GM11168 (cell line): Measurements from ENCODE around the gene CFD.
"Not testable (repeated sequence)": the region's sequence is repeated elsewhere in the genome, so short reads cannot be mapped to it uniquely, and the experiment has no call there.

Experiments used
- in situ Hi-C: fragments of 300-500 bp; cut with MboI; formaldehyde crosslinking; loops from one replicate; pipeline ENCODE4 v1.12.0; 2022; ENCODE audit warnings: low sequenced_read_pairs; ENCODE audit not compliant: unreplicated experiment

The CFD gene

GRCh38 chr19:824885-825284 lies 34.6 kb upstream of the CFD start:
- in situ Hi-C loops: no loop called here

DNA sequence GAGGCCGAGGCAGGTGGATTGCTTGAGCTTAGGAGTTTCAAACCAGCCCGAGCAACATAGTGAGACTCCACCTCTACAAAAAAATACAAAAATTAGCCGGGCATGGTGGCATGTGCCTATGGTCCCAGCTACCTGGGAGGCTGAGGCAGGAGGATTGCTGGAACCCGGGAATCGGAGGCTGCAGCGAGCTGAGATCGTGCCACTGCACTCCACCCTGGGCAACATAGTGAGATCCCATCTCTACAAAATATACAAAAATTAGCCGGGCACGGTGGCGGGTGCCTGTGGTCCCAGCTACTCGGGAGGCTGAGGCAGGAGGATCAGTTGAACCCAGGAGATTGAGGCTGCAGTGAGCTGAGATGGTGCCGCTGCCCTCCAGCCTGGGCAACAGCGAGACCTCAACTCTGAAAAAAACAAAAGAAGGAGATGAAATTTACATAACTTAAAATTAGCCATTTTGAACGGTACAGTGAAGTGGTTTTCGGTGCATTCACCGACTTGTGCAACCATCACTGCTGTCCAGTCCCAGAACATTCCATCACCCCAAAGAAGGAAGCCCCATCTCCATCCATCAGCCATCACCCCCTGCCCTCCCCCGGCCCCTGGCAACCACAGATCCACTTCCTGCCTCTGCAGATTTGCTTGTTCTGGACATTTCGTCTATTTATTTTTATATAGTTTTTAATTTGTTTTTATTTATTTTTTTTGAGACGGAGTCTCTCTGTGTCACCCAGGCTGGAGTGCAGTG lies 33.4 kb upstream of the CFD start:
- in situ Hi-C loops: no loop called here

GRCh38 chr19:827314-827709 lies 32.2 kb upstream of the CFD start:
- in situ Hi-C loops: no loop called here

GRCh38 chr19:827710-828321 lies 31.6 kb upstream of the CFD start, which contains the start of gene AZU1:
Gene AZU1 (plus strand): TSS chr19:827837. CDS start chr19:827847, 10 bp downstream.
- in situ Hi-C loops: no loop called here

DNA sequence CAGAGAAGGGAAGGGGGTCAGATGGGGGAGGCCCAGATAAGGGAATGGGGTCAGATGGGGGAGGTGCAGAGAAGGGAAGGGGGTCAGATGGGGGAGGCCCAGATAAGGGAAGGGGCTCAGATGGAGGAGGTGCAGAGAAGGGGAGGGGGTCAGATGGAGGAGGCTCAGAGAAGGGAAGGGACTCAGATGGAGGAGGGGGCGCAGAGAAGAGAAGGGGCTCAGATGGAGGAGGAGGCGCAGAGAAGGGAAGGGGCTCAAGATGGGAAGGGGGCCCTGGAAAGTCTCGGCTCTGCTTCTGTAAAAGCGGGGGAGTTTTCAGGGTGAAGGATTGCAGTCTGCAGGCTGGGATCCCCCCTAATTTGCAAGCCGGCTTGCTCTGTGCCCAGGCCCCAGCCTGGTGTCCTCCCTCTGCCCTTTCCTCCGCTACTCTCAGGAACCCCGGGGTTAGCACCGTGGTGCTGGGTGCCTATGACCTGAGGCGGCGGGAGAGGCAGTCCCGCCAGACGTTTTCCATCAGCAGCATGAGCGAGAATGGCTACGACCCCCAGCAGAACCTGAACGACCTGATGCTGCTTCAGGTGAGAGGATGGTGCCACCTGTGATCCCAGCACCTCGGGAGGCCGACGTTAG lies 30.2 kb upstream of the CFD start:
- in situ Hi-C loops: no loop called here

- in situ Hi-C loops: no loop called here
Observed at GRCh38 chr19:831407-832369, 27.8 kb upstream of the CFD start.

GRCh38 chr19:834216-834615 lies 25.2 kb upstream of the CFD start:
- in situ Hi-C loops: no loop called here

GRCh38 chr19:835210-835810 lies 24.2 kb upstream of the CFD start:
- in situ Hi-C loops: no loop called here

- in situ Hi-C loops: no loop called here
Observed at GRCh38 chr19:840519-841206, 18.8 kb upstream of the CFD start, which contains the start of gene PRTN3. Gene PRTN3 (plus strand): TSS chr19:840999. CDS start chr19:841009, 10 bp downstream.

DNA sequence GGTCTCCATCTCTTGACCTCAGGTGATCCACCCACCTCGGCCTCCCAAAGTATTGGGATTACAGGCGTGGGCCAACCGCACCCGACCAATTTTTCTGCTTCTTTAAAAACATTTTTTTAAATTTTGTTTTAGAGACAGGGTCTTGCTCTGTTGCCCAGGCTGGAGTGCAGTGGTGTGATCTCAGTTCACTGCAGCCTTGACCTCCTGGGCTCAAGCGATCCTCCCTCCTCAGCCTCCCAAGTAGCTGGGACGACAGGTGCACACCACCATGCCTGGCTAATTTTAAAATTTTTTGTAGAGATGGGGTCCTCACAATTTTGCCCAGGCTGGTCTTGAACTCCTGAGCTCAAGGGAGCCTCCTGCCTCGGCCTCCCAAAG lies 16.7 kb upstream of the CFD start:
- in situ Hi-C loops: not testable (repeated sequence)

- in situ Hi-C loops: no loop called here
Observed at GRCh38 chr19:843180-843835, 16.2 kb upstream of the CFD start.

GRCh38 chr19:843836-844545 lies 15.5 kb upstream of the CFD start:
- in situ Hi-C loops: no loop called here

GRCh38 chr19:844546-844971 lies 14.9 kb upstream of the CFD start:
- in situ Hi-C loops: no loop called here

DNA sequence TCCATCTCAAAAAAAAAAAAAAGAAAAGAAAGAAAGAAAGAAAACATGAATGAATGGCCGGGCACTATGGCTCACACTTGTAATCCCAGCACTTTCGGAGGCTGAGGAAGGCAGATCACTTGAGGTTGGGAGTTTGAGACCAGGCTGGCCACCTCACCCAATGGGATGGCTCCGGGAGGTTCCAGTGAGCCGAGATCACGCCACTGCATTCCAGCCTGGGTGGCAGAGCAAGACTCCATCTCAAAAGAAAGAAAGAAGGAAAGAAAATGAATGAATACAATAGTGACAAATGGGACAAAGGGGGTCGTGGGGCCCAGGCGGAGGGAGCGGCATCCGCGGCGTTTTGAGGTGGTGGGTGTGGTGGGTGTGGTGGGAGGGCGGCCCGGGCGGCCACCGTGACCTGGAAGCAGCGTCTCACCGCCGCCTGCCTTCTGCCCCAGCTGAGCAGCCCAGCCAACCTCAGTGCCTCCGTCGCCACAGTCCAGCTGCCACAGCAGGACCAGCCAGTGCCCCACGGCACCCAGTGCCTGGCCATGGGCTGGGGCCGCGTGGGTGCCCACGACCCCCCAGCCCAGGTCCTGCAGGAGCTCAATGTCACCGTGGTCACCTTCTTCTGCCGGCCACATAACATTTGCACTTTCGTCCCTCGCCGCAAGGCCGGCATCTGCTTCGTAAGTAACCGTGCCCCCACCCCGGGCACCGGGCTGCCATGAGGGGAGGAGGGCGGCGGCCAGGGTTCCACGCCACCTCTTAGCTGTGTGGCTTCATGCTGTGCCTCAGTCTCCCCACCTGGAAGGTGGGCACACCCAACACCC lies 13.6 kb upstream of the CFD start:
- in situ Hi-C loops: no loop called here

DNA sequence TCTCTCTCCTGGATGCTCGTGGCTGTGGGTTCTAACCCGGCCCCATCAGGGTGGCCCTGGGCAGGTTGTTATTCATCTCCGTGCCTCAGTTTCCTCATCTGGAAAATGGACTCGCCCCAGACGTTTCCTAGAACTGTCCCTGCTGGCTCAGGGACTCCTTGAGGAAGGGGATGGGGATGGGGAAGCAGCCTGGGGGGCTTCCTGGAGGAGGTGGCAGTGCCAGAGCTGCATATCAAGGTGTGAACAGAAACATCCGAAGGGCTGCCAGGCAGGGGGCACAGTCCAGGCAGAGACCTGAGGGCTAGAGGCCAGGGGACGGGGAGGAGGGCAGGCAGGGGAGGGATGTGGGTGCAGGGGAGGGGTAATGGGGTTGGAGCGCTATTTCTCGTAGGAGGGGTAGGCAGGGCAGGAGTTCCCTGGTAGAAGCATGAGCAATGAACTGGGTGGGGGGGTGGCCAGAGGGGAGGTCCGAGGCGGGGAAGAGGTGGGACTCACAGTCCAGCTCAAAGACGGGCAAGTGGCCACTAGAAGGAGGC lies 11.0 kb upstream of the CFD start:
- in situ Hi-C loops: no loop called here

- in situ Hi-C loops: not testable (repeated sequence)
Observed at GRCh38 chr19:849195-849594, 10.3 kb upstream of the CFD start.
